Chondrocyte (in vitro differentiated cells): ENCODE results near the gene RACGAP1. TPM values are rescaled to one million over a fixed set of nuclear protein-coding genes. Genes with fewer than 3 reads are reported as not detected.
A peak's percentile ranks its signal among the peaks of the same experiment; 100 is the strongest.

Experiments used
- DNase-seq: peaks from one replicate; pipeline ENCODE4 v3.0.0; 2021; ENCODE audit warnings: mixed read lengths, low spot score
- H3K27ac Mint-ChIP-seq: one replicate; pipeline ENCODE4 v1.8.0; 2021; ENCODE audit warnings: mild to moderate bottlenecking, moderate library complexity, mixed read lengths; ENCODE audit not compliant: unreplicated experiment
- H3K27me3 Mint-ChIP-seq: 2 replicates; pipeline ENCODE4 v1.8.0; 2021; ENCODE audit warnings: low read depth, mixed read lengths
- H3K36me3 Mint-ChIP-seq: 2 replicates; pipeline ENCODE4 v1.8.0; 2021; ENCODE audit warnings: low read depth, mixed read lengths
- H3K4me1 Mint-ChIP-seq: 2 replicates; pipeline ENCODE4 v1.8.0; 2021; ENCODE audit warnings: low read depth, mild to moderate bottlenecking, mixed read lengths
- H3K4me3 Mint-ChIP-seq: one replicate; pipeline ENCODE4 v1.8.0; 2021; ENCODE audit warnings: mild to moderate bottlenecking, moderate library complexity, mixed read lengths; ENCODE audit not compliant: unreplicated experiment
- H3K9me3 Mint-ChIP-seq: 2 replicates; pipeline ENCODE4 v1.8.0; 2021; ENCODE audit warnings: low read depth, mixed read lengths
- total RNA-seq: library from RNA; stranded (reverse); gene quantifications from 3 replicates; pipeline ENCODE4 v1.2.1, GENCODE V29; 2021
- TF ChIP-seq, protein P1 (sequence below): fragments of 200-600 bp; sonication (generic); IDR thresholded peaks from 2 replicates; pipeline ENCODE4 v1.5.0; 2021; ENCODE audit warnings: antibody characterized with exemption, mild to moderate bottlenecking, moderate library complexity

The RACGAP1 gene
- total RNA-seq, 1 donor from 2014 or later = 25.7 TPM

DNA sequence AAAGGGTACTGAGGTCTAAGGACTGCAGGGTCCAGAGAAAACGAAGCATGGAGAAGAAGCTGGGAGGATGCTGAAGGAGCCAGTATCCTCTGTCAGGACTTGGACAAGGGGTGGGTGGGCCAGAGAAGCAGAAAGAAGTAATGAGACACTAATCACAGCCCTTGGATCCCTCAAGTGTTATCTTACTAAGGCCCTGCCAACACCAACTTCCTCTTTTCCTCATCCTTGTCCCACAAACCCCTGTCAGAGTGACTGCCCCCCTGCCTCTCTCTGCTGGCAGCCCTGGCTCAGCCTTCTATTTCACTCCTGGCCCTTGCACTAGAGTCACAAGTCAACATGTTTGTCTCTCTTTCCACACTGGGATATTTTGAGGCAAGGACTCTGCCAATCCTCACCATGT is 28.3 kb upstream of the RACGAP1 start:
- H3K27me3 Mint-ChIP-seq = peaks cover 49% of the 10 kb centered on the region
- TF ChIP-seq, protein P1, sequence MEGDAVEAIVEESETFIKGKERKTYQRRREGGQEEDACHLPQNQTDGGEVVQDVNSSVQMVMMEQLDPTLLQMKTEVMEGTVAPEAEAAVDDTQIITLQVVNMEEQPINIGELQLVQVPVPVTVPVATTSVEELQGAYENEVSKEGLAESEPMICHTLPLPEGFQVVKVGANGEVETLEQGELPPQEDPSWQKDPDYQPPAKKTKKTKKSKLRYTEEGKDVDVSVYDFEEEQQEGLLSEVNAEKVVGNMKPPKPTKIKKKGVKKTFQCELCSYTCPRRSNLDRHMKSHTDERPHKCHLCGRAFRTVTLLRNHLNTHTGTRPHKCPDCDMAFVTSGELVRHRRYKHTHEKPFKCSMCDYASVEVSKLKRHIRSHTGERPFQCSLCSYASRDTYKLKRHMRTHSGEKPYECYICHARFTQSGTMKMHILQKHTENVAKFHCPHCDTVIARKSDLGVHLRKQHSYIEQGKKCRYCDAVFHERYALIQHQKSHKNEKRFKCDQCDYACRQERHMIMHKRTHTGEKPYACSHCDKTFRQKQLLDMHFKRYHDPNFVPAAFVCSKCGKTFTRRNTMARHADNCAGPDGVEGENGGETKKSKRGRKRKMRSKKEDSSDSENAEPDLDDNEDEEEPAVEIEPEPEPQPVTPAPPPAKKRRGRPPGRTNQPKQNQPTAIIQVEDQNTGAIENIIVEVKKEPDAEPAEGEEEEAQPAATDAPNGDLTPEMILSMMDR = no peak
- peaks cover 14% of the 10 kb centered on the region for H3K4me1 Mint-ChIP-seq
- H3K9me3 Mint-ChIP-seq = no peaks in the 10 kb centered on the region
- H3K4me3 Mint-ChIP-seq = no peak overlapping the region
- H3K36me3 Mint-ChIP-seq = peaks cover 3% of the 10 kb centered on the region
- H3K27ac Mint-ChIP-seq = no peak overlapping the region
- DNase-seq = peak; percentile 29

DNA sequence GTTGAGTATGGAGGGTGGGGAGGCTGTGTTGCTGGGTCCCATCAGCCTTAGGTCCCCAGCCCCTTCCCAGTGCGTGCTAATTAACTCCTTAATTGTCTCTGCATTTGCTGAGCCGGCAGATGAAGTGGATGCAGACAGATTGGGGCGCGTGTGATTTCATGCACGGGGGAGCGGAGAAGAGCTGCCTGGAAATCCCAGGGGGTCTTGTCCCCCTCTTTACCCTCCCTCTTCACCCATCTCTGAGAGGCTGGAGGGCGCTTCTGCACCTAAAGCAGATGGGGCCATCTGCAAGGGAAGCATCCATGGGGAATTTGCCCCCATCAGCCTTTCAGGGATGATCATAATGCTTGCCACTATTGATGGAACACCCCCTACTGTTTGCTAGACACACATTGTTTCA is 27.7 kb upstream of the RACGAP1 start:
- TF ChIP-seq, protein P1 = no peak
- peaks cover 14% of the 10 kb centered on the region for H3K4me1 Mint-ChIP-seq
- no peak overlapping the region for H3K4me3 Mint-ChIP-seq
- peak; percentile 22 for DNase-seq
- H3K27ac Mint-ChIP-seq = no peak overlapping the region
- H3K27me3 Mint-ChIP-seq = peaks cover 49% of the 10 kb centered on the region
- no peaks in the 10 kb centered on the region for H3K9me3 Mint-ChIP-seq
- peaks cover 3% of the 10 kb centered on the region for H3K36me3 Mint-ChIP-seq

DNA sequence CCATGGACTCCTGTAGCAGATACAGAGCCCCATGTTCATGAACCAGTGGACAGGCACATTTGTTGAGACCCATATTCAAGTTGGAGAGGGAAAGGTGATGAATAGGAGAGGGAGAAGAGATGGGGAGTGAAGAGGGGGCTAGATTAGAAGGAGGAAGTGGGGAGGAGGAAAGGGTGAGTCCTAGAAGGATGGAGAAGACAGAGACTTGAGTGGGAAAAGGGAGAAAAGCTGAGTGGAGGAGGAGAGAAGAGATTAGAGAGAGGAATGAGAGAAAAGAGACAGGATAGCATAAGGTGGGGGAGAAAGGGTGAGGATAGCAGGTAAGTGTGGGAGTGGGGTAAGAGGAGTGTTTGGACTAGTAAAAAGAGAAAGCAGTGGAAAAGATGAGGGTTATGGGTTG is 27.2 kb upstream of the RACGAP1 start:
- DNase-seq = no peak
- H3K27ac Mint-ChIP-seq = no peak overlapping the region
- H3K27me3 Mint-ChIP-seq = peaks cover 49% of the 10 kb centered on the region
- TF ChIP-seq, protein P1 = no peak
- H3K4me3 Mint-ChIP-seq = no peak overlapping the region
- H3K9me3 Mint-ChIP-seq = no peaks in the 10 kb centered on the region
- H3K36me3 Mint-ChIP-seq = peaks cover 3% of the 10 kb centered on the region
- H3K4me1 Mint-ChIP-seq = peaks cover 14% of the 10 kb centered on the region

DNA sequence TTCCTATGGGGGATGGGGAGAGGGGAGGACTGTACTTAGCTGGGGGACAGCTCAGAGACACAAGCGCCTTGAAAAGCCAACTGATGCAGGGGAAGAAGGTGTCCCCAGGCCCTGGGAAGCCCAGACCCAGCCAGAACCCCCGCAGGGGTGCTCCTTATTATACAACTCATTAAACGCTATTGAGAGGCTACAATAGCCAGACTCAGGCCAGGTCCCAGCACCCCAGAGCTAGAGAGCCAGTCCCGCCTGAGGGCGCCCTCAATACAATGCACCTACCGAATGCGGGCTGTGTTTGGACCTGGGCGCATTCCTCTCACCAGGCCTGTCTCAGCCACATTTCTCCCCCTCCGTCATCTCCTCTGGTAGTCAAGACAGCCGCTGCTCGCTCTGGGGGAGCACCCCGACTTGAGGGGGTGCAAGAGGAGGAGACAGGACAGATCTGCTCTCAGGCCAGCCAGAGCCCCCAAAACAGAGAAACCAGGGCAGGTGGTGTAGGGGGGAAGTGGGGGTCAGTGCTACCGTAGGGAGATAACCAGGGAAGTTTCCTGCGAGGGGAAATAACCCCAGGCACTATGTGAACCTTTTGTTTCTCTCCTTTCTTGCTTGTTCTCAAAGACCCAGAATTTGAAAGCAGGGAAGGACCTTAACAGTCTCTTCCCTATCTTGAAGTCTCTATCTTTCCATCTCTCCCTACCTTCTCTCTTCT is 26.0 kb upstream of the RACGAP1 start:
- Mint-ChIP-seq H3K9me3 (no peaks in the 10 kb centered on the region), H3K4me1 (peaks cover 7% of the 10 kb centered on the region), H3K27me3 (peaks cover 45% of the 10 kb centered on the region), H3K36me3 (peaks cover 2% of the 10 kb centered on the region), H3K4me3 (no peak overlapping the region), H3K27ac (no peak overlapping the region)
- TF ChIP-seq, protein P1 = no peak
- peak; percentile 54 for DNase-seq

DNA sequence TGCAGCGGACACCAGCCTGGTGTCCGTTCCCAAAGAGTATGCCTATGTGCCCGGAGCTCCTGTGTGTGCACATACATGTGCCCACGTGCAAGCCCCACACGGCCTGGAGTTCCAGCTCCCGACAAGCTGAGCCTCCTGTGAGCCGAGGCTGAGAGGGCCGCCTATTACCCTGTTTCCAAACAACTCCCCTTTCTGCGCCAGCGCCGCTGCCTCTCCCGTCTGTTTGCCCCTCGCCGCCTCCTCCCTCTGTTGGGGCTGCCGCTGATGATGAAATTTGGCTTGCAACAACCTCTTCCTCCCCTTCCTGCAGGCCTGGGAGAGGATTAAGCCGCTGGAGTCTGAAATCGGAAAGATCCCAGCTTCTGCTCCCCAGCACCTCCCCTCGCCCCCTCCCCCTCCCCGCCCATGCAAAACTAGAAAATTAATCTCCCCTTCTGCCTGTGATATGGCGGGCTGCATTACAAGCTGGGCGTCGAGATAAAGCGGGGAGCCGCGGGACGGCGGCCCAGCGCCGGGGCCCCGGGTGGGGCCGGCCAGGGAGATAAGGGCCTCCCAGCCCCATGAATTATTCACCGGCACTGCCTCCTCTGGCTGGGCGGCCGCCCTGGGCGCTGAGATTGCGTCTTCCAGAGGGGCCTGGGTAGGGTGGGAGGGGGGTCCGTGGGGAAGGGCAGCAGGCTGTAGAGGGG is 25.3 kb upstream of the RACGAP1 start:
- H3K9me3 Mint-ChIP-seq = no peaks in the 10 kb centered on the region
- DNase-seq = peak; percentile 37
- H3K27ac Mint-ChIP-seq = no peak overlapping the region
- H3K4me1 Mint-ChIP-seq = no peaks in the 10 kb centered on the region
- H3K4me3 Mint-ChIP-seq = no peak overlapping the region
- peaks cover 38% of the 10 kb centered on the region for H3K27me3 Mint-ChIP-seq
- TF ChIP-seq, protein P1 = no peak
- peaks cover 2% of the 10 kb centered on the region for H3K36me3 Mint-ChIP-seq
